ENCODE measurements around the gene PHACTR3. TPM values are rescaled to one million over a fixed set of nuclear protein-coding genes. Genes with fewer than 3 reads are reported as not detected.

PHACTR3 gene
- total RNA-seq, 1 donor from 2014 or later, result 1.6 TPM

- no peak for DNase-seq (ENCODE audit: low read depth)
Measured at GRCh38 chr20:59574308-59574707, 30.0 kb upstream of the PHACTR3 start.

- DNase-seq (ENCODE audit: low read depth), result no peak
Measured at GRCh38 chr20:59575216-59575615, 29.1 kb upstream of the PHACTR3 start.

GRCh38 chr20:59575653-59576052 is 28.7 kb upstream of the PHACTR3 start:
- no peak for DNase-seq (ENCODE audit: low read depth)

GRCh38 chr20:59576216-59576953 is 28.0 kb upstream of the PHACTR3 start:
- DNase-seq (ENCODE audit: low read depth), result no peak

GRCh38 chr20:59577037-59577808 is 27.1 kb upstream of the PHACTR3 start:
- DNase-seq (ENCODE audit: low read depth), result no peak

- no peak for DNase-seq (ENCODE audit: low read depth)
Measured at GRCh38 chr20:59577809-59578435, 26.4 kb upstream of the PHACTR3 start.

GRCh38 chr20:59578436-59579403 is 25.6 kb upstream of the PHACTR3 start:
- DNase-seq (ENCODE audit: low read depth), result no peak

GRCh38 chr20:59579404-59580145 is 24.8 kb upstream of the PHACTR3 start:
- DNase-seq (ENCODE audit: low read depth), result no peak

GRCh38 chr20:59580146-59580946 is 24.0 kb upstream of the PHACTR3 start:
- DNase-seq (ENCODE audit: low read depth), result no peak

GRCh38 chr20:59580991-59581401 is 23.3 kb upstream of the PHACTR3 start:
- no peak for DNase-seq (ENCODE audit: low read depth)

- no peak for DNase-seq (ENCODE audit: low read depth)
Measured at GRCh38 chr20:59581993-59582679, 22.2 kb upstream of the PHACTR3 start.

- DNase-seq (ENCODE audit: low read depth), result no peak
Measured at GRCh38 chr20:59583428-59584277, 20.7 kb upstream of the PHACTR3 start.

GRCh38 chr20:59584278-59584925 is 19.9 kb upstream of the PHACTR3 start:
- no peak for DNase-seq (ENCODE audit: low read depth)

- DNase-seq (ENCODE audit: low read depth), result no peak
Measured at GRCh38 chr20:59585714-59586409, 18.5 kb upstream of the PHACTR3 start.

- no peak for DNase-seq (ENCODE audit: low read depth)
Measured at GRCh38 chr20:59586613-59587012, 17.7 kb upstream of the PHACTR3 start.

- no peak for DNase-seq (ENCODE audit: low read depth)
Measured at GRCh38 chr20:59587570-59587969, 16.8 kb upstream of the PHACTR3 start.

GRCh38 chr20:59588236-59588855 is 16.0 kb upstream of the PHACTR3 start:
- DNase-seq (ENCODE audit: low read depth), result no peak
